ENCODE data around the gene GAS2L1.

The GAS2L1 gene

GRCh38 chr22:29267462-29267857, 39.0 kb upstream of the GAS2L1 start:
- Histone ChIP-seq H3K4me1 (ENCODE audit: control insufficient read depth in 1 of 2, insufficient read depth in 2 of 2, low read length in 2 of 2) (peaks cover 43 to 46% of the 10 kb centered on the region in 2 donors), H3K27me3 (ENCODE audit: low read depth, low read length) (no peaks in the 10 kb centered on the region), H3K4me3 (ENCODE audit: low read depth in 1 of 2, low read length in 2 of 2) (peak overlapping the region; percentile 87 to 94), H3K27ac (ENCODE audit: low read length) (peak overlapping the region; percentile 96), H3K9me3 (ENCODE audit: control insufficient read depth in 1 of 2, low read length in 2 of 2) (no peaks in the 10 kb centered on the region), H3K36me3 (ENCODE audit: control insufficient read depth in 1 of 2, insufficient read depth in 2 of 2, low read length in 2 of 2) (peaks cover 14 to 24% of the 10 kb centered on the region in 2 donors)

GRCh38 chr22:29267858-29268510, 38.5 kb upstream of the GAS2L1 start, which contains the start of the genes EWSR1 and RHBDD3:
EWSR1 (plus strand) TSS chr22:29268268; CDS start chr22:29268337, 69 bp downstream.
RHBDD3 (minus strand) TSS chr22:29267981; CDS start chr22:29265626, 2,355 bp downstream.
- H3K4me3 ChIP-seq (ENCODE audit: low read depth in 1 of 2, low read length in 2 of 2), result peak within 1 kb of the TSS; percentile 87 to 94
- H3K9me3 ChIP-seq (ENCODE audit: control insufficient read depth in 1 of 2, low read length in 2 of 2), result no peaks in the 10 kb centered on the region
- H3K4me1 ChIP-seq (ENCODE audit: control insufficient read depth in 1 of 2, insufficient read depth in 2 of 2, low read length in 2 of 2), result peaks cover 43 to 51% of the 10 kb centered on the region in 2 donors
- peaks cover 18 to 24% of the 10 kb centered on the region in 2 donors for H3K36me3 ChIP-seq (ENCODE audit: control insufficient read depth in 1 of 2, insufficient read depth in 2 of 2, low read length in 2 of 2)
- peak within 1 kb of the TSS; percentile 96 for H3K27ac ChIP-seq (ENCODE audit: low read length)
- no peaks in the 10 kb centered on the region for H3K27me3 ChIP-seq (ENCODE audit: low read depth, low read length)

DNA sequence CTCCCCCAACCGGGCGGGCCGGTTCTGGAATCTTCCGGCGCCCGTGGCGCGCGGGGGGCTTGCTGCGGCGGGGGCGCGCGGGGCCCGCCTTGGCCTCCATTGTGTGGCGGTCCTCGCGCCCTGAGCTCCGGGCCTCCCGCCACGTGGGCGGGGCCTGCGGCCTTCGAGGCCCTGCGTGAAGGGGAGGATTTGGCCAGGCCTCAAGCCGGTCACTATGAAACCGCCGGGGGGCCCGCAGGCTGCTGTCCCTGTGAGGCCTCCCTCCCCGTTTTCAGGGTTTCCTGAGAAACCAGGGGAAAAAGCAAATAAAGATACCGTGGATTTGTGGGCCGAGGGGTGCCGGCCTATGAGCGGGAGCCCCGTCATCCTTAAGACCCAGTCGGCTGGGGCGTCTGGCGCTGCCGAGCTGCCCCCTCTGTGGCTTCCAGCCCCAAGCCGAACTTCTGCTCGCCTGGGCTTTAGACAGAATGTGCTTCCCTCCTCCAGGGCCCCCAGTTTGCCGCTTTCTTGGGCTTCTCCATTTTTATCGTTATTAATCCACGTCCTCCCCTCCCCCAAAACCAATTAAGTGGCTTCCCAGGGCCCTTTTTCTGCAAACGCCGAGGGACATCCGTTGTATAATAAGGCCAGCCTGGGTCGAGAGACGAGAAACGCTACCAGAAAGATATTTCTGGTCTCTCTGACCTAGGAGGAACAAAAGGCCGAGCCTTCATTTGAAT, 37.8 kb upstream of the GAS2L1 start:
- H3K4me3 ChIP-seq (ENCODE audit: low read depth in 1 of 2, low read length in 2 of 2), result peak overlapping the region; percentile 87 to 94
- peaks cover 43 to 57% of the 10 kb centered on the region in 2 donors for H3K4me1 ChIP-seq (ENCODE audit: control insufficient read depth in 1 of 2, insufficient read depth in 2 of 2, low read length in 2 of 2)
- H3K27me3 ChIP-seq (ENCODE audit: low read depth, low read length), result no peaks in the 10 kb centered on the region
- H3K36me3 ChIP-seq (ENCODE audit: control insufficient read depth in 1 of 2, insufficient read depth in 2 of 2, low read length in 2 of 2), result peaks cover 23 to 25% of the 10 kb centered on the region in 2 donors
- no peaks in the 10 kb centered on the region for H3K9me3 ChIP-seq (ENCODE audit: control insufficient read depth in 1 of 2, low read length in 2 of 2)
- H3K27ac ChIP-seq (ENCODE audit: low read length), result peak overlapping the region; percentile 96

- peaks cover 25 to 28% of the 10 kb centered on the region in 2 donors for H3K36me3 ChIP-seq (ENCODE audit: control insufficient read depth in 1 of 2, insufficient read depth in 2 of 2, low read length in 2 of 2)
- no peaks in the 10 kb centered on the region for H3K27me3 ChIP-seq (ENCODE audit: low read depth, low read length)
- H3K9me3 ChIP-seq (ENCODE audit: control insufficient read depth in 1 of 2, low read length in 2 of 2), result no peaks in the 10 kb centered on the region
- H3K4me3 ChIP-seq (ENCODE audit: low read depth in 1 of 2, low read length in 2 of 2), result peak overlapping the region; percentile 87 to 94
- peak overlapping the region; percentile 96 for H3K27ac ChIP-seq (ENCODE audit: low read length)
- peaks cover 43 to 60% of the 10 kb centered on the region in 2 donors for H3K4me1 ChIP-seq (ENCODE audit: control insufficient read depth in 1 of 2, insufficient read depth in 2 of 2, low read length in 2 of 2)
Observed at GRCh38 chr22:29269230-29269604, 37.2 kb upstream of the GAS2L1 start.

DNA sequence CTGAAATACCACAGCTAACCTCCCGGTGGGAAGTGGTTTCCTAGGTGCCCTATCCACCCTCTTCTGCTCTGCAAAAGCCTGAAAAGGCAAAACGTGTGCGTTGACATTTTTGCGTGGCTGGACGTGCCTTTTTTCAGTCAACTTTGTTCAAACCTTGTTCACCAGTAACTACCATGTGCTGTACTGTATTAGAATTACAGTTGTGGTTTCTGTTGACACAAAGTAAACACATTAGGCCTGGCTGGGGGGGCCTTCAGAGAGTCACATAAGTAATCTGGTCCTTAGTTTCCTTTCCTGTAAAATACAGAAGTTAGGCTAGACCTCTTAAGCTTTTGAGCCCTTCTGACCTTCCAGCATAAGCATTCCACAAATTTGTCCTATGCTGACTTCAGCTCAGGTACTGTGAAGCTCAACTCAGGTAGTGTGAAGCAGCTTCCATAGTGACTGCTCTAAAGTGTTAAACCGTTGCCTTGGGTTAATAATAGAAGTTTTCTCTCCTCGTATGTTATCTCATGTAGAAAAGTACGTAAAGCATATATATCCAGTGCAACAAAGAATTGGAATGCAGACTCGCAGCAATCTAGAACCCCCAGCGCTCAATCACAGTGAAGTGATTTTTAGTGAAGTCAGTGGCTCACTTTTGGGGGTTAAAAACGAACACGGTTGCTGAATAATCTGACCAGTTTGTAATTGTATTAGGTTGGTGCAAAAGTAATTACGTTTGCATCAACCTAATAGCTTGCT, 36.5 kb upstream of the GAS2L1 start:
- Histone ChIP-seq H3K27me3 (ENCODE audit: low read depth, low read length) (no peaks in the 10 kb centered on the region), H3K27ac (ENCODE audit: low read length) (peak overlapping the region; percentile 96), H3K4me1 (ENCODE audit: control insufficient read depth in 1 of 2, insufficient read depth in 2 of 2, low read length in 2 of 2) (peaks cover 43 to 64% of the 10 kb centered on the region in 2 donors), H3K36me3 (ENCODE audit: control insufficient read depth in 1 of 2, insufficient read depth in 2 of 2, low read length in 2 of 2) (peaks cover 23 to 31% of the 10 kb centered on the region in 2 donors), H3K9me3 (ENCODE audit: control insufficient read depth in 1 of 2, low read length in 2 of 2) (no peaks in the 10 kb centered on the region), H3K4me3 (ENCODE audit: low read depth in 1 of 2, low read length in 2 of 2) (peak overlapping the region; percentile 87 to 94)

DNA sequence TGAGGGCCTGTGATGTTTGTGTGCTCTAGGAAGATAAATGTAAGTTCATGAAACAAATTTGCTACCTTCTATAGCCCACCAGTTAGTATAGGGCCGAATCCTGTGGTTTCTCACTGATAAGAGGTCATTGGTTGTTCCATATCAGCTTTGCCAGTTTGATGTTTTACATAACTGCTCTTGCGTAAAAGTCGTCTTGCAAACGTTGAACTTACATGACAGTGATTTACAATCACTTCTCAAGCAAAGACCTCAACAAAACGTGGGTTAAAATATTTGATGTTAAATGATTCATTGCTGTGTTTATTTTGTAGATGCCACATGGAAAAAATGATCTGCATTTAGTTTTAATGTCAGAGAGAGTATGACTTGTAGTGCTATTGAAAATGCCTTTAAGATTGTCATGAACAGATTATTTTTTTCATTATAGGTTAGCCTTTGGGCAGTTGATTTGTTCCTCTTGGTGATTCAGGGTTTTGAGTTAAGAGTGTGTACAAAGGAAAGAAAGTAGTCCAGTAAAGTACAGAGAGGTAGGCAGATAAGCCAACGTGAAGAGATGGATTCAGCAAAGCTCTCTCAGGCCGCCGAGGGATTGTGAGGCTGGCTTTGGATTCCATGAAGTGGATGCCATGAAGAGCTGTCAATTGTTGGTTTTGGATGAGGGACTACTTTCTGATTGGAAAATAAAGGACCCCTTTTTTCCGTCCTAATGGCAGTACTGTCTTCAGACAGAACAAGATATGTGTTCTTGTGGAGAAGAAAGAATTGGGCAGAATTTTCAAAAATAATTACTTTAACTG, 35.8 kb upstream of the GAS2L1 start:
- H3K9me3 ChIP-seq (ENCODE audit: control insufficient read depth in 1 of 2, low read length in 2 of 2), result no peaks in the 10 kb centered on the region
- peak overlapping the region; percentile 87 to 94 for H3K4me3 ChIP-seq (ENCODE audit: low read depth in 1 of 2, low read length in 2 of 2)
- H3K36me3 ChIP-seq (ENCODE audit: control insufficient read depth in 1 of 2, insufficient read depth in 2 of 2, low read length in 2 of 2), result peaks cover 16 to 33% of the 10 kb centered on the region in 2 donors
- peak overlapping the region; percentile 35 for H3K27ac ChIP-seq (ENCODE audit: low read length)
- H3K4me1 ChIP-seq (ENCODE audit: control insufficient read depth in 1 of 2, insufficient read depth in 2 of 2, low read length in 2 of 2), result peaks cover 44 to 72% of the 10 kb centered on the region in 2 donors
- H3K27me3 ChIP-seq (ENCODE audit: low read depth, low read length), result no peaks in the 10 kb centered on the region

- H3K9me3 ChIP-seq (ENCODE audit: control insufficient read depth in 1 of 2, low read length in 2 of 2), result no peaks in the 10 kb centered on the region
- no peak overlapping the region for H3K4me3 ChIP-seq (ENCODE audit: low read depth in 1 of 2, low read length in 2 of 2)
- peaks cover 37 to 69% of the 10 kb centered on the region in 2 donors for H3K4me1 ChIP-seq (ENCODE audit: control insufficient read depth in 1 of 2, insufficient read depth in 2 of 2, low read length in 2 of 2)
- H3K27ac ChIP-seq (ENCODE audit: low read length), result no peak overlapping the region
- H3K36me3 ChIP-seq (ENCODE audit: control insufficient read depth in 1 of 2, insufficient read depth in 2 of 2, low read length in 2 of 2), result peaks cover 29 to 52% of the 10 kb centered on the region in 2 donors
- H3K27me3 ChIP-seq (ENCODE audit: low read depth, low read length), result no peaks in the 10 kb centered on the region
Observed at GRCh38 chr22:29272624-29273023, 33.8 kb upstream of the GAS2L1 start.

GRCh38 chr22:29275167-29275566, 31.3 kb upstream of the GAS2L1 start:
- Histone ChIP-seq H3K9me3 (ENCODE audit: control insufficient read depth in 1 of 2, low read length in 2 of 2) (no peaks in the 10 kb centered on the region), H3K4me1 (ENCODE audit: control insufficient read depth in 1 of 2, insufficient read depth in 2 of 2, low read length in 2 of 2) (peaks cover 29 to 57% of the 10 kb centered on the region in 2 donors), H3K36me3 (ENCODE audit: control insufficient read depth in 1 of 2, insufficient read depth in 2 of 2, low read length in 2 of 2) (peaks cover 47 to 72% of the 10 kb centered on the region in 2 donors), H3K4me3 (ENCODE audit: low read depth in 1 of 2, low read length in 2 of 2) (no peak overlapping the region), H3K27ac (ENCODE audit: low read length) (no peak overlapping the region), H3K27me3 (ENCODE audit: low read depth, low read length) (no peaks in the 10 kb centered on the region)

- Histone ChIP-seq H3K27me3 (ENCODE audit: low read depth, low read length) (no peaks in the 10 kb centered on the region), H3K4me3 (ENCODE audit: low read depth in 1 of 2, low read length in 2 of 2) (no peak overlapping the region), H3K27ac (ENCODE audit: low read length) (no peak overlapping the region), H3K4me1 (ENCODE audit: control insufficient read depth in 1 of 2, insufficient read depth in 2 of 2, low read length in 2 of 2) (peaks cover 21 to 51% of the 10 kb centered on the region in 2 donors), H3K36me3 (ENCODE audit: control insufficient read depth in 1 of 2, insufficient read depth in 2 of 2, low read length in 2 of 2) (peaks cover 48 to 76% of the 10 kb centered on the region in 2 donors), H3K9me3 (ENCODE audit: control insufficient read depth in 1 of 2, low read length in 2 of 2) (no peaks in the 10 kb centered on the region)
Observed at GRCh38 chr22:29275819-29276565, 30.5 kb upstream of the GAS2L1 start.

- no peaks in the 10 kb centered on the region for H3K27me3 ChIP-seq (ENCODE audit: low read depth, low read length)
- H3K9me3 ChIP-seq (ENCODE audit: control insufficient read depth in 1 of 2, low read length in 2 of 2), result no peaks in the 10 kb centered on the region
- peaks cover 6 to 33% of the 10 kb centered on the region in 2 donors for H3K4me1 ChIP-seq (ENCODE audit: control insufficient read depth in 1 of 2, insufficient read depth in 2 of 2, low read length in 2 of 2)
- no peak overlapping the region for H3K27ac ChIP-seq (ENCODE audit: low read length)
- peaks cover 64 to 75% of the 10 kb centered on the region in 2 donors for H3K36me3 ChIP-seq (ENCODE audit: control insufficient read depth in 1 of 2, insufficient read depth in 2 of 2, low read length in 2 of 2)
- H3K4me3 ChIP-seq (ENCODE audit: low read depth in 1 of 2, low read length in 2 of 2), result no peak overlapping the region
Observed at GRCh38 chr22:29277927-29278326, 28.5 kb upstream of the GAS2L1 start.

All from muscle layer of duodenum (tissue), 2 donors.